ENCODE results near the gene SLC25A40.

GRCh38 chr7:87858417-87859100 is 17.6 kb downstream of the SLC25A40 start:
- TF ChIP-seq CTCF (IDR thresholded peaks at IDR 0.05; ENCODE audit: borderline replicate concordance, extremely low read depth, low read length, poor library complexity, severe bottlenecking) (no peak), EZH2 (IDR thresholded peaks at IDR 0.05; ENCODE audit: borderline replicate concordance, low read depth, low read length, severe bottlenecking) (no peak)

Measured in DND-41 (cell line).